Measurements from ENCODE around the gene DNM1L.

DNM1L gene

DNA sequence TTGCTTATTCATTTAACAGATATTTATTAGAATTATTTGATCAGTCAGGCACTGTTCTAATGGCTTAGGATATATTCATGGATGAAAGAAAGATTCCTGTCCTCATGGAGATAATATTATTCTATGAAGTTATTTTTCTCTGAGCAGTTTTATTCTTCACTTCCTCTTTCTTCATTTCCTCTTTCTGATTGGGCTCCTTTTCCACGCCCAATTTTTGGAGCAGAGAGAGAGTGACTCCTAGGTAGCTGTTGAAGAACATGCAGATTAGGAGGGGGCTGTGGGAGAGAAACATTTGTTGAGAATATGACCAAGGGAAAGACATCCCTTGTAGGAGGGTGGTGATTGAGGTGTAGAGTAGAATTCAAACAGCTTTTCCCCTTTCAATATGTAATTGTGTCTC is 82.6 kb downstream of the DNM1L start:
- DNase-seq = no peak

DNA sequence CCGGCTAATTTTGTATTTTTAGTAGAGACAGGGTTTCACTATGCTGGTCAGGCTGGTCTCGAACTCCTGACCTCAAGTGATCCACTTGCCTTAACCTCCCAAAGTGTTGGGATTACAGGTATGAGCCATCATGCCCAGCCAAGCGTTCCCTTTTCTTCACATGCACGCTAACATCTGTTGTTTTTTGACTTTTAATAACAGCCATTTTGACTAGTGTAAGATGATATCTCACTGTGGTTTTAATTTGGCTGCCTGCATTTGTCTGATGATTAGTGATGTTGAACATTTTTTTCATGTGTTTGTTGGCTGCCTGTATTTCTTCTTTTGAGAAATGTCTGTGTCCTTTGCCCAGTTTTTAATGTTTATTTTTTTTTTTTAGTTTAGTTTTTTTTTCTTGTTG is 86.8 kb downstream of the DNM1L start:
- DNase-seq = no peak

DNA sequence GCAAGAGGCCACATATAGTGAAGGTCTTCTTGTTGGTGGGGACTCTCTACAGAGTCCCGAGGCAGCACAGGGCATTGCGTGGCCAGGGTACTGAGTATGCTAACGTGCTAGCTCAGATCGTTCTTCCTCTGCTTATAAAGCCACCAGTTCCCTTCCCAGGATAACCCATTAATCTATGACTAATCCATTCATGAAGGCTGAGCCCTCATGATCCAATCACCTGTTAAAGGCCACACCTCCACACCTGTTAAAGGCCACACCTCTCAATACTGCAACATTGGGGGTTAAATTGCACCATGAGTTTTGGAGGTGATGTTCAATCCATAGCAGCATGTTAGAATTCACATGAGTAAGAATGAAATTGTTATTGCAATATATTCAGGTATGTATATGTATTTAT is 89.4 kb downstream of the DNM1L start:
- no peak for DNase-seq

DNA sequence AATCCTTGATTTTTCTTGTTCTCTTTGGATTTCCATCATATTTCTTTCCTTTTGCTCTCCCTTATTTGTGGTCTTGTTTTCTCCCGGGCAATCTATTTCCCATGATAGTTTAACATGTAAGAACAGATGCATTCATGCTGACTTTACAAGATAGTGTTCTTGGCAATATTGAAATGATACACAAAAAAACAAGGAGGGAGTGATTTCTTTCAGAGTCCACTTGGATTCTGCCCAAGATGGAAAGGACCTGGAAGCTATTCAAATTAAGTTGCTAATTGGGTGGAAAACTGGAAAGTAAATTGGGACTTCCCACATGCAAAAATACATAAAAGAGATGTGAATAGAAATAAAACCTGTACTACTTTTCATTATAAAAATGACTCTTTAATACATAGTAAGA is 91.0 kb downstream of the DNM1L start:
- DNase-seq = no peak

DNA sequence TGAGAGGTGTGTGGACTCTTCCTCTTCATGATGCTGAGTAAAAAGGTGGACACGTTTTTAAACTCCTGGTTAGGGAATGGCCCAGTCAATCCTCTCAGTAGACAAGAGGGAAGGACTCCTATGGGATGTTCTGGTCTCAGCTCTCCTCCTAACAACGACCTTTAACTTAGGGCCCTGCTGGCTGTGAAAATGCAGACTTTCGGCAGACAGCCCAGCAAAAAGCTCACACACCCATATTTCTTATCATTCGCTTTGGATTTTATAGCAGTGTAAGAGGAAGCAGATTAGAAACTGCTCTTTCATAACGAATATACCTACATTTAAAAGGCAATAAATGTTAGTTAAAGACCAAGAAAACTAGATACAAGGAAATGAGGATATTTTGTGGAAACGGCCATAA is 94.6 kb downstream of the DNM1L start:
- no peak for DNase-seq

DNA sequence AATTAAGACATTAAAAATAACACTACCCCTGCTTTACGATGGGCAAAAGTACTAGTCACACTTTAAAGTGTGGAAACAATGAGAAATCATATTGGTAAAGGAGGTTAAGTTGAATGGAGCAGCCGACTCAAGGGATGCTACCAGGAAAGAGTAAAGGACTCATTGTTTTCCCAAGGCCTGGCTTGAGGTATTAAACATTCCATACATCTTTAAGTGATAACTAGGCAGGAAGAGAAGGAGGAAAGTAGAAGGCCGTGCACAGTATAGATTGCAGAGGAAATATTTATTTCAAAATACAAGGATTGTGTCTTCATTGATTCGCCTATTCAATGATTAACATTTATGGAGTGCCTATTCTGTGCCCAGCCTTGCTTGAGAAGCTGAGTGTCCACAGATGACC is 97.2 kb downstream of the DNM1L start:
- no peak for DNase-seq

DNA sequence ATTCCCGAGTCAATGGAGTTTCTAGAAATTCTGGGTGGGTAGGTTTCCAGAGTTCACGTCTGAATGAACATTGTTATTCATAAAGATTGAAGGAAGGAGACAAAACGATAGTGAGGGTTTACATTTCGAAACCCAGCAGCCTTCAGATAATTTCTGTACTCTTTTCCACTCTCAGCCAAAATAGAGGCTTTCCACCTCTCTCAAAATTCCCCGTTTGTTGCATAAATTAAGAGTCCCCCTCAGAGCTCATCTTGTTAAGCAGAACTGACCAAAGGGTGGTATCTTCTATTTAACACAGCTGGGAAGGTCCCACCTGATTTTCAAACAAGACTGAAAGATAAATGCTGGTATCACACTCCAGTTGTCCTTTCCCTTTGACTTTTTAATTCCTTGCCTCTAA is 98.1 kb downstream of the DNM1L start:
- no peak for DNase-seq

DNA sequence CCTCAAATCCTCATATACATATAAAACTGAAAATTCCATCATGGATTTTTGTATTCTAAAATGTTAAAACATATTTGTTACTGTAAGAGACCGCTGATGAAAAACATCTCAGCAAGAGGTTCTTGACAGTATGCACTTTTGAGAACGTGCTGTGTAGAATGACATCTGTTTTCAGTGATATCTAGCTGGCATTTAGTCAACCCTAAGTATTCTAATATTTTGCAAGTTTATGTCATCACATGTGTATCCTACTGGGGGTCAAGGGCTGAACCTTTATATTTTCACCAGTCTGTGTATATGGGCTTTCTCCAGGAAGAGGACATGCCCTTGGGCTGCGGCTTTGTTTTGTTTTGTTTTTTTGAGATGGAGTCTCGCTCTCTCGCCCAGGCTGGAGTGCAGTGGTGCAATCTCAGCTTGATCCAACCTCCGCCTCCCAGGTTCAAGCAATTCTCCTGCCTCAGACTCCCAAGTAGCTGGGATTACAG is 98.6 kb downstream of the DNM1L start:
- DNase-seq = no peak

DNA sequence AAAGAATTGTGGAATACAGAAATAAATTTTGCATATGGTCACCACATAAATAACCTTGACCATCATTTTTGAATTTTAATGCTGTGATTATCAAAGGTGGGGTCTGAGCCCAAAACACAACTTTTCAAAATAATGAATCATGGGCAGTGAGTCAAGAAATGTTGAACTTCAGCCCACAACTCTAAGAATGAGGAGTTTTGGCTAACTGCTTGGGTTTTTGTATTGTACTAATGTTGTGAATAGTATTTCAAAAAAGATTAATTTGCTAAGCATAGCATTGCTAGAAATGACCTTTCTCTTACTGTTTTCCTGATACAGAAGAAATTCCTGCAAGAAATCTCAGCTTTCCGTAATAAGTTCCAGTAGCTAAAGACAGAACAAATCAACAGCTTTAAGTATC is 101.0 kb downstream of the DNM1L start:
- DNase-seq = no peak

DNA sequence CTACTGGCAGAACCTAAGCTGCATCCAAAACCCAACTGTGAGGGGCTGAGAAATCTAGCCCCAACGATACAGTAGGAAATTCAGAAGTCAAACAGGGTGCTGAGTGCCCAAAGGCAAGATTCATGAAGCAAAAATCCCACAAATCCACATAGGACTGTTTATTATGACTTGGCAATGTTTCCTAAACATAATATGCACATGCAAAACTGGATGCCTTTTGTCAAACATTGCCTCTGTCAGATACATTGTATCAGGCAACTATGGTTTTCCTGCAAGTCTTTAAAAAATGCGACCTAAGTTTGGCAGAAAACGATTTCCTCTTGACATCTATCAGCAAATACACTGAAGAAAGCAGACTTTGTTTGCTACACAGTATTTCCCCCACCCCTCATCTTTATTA is 103.9 kb downstream of the DNM1L start:
- DNase-seq = no peak

DNA sequence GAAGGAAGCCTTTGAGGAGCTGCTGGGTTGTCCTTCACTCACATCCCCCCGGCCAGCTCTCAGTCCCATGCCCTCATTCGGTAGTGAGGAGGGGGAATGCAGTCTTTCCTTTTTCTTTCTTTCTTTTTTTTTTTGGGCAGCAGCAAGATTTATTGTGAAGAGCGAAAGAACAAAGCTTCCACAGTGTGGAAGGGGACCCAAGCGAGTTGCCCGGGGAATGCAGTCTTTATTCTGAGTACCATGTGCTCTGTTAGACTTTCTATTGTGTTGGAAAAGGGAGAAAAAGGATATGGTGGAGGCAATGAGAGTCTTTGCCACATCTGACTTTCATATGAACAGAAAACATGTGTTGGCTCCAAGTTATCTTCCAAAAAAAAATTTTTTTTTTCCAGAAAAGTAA is 106.5 kb downstream of the DNM1L start:
- DNase-seq = no peak

DNA sequence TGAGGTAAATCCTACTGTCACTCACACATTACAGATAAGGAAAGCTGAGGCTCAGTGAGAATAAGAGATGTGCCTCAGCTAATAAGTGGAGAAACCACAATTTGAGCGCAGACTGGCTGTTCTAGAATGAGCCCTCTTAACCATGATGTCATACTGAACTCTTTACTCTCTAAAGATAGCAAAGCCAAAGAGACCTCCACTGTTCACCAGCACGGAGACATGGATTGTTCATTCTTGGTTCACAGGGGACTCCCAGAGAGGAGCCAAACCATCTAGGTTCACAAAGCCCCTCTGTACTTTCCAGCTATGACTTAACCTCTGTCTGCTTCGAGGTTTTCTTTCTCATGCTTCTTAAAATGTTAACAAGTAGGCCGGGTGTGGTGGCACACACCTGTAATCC is 109.3 kb downstream of the DNM1L start:
- DNase-seq = no peak

DNA sequence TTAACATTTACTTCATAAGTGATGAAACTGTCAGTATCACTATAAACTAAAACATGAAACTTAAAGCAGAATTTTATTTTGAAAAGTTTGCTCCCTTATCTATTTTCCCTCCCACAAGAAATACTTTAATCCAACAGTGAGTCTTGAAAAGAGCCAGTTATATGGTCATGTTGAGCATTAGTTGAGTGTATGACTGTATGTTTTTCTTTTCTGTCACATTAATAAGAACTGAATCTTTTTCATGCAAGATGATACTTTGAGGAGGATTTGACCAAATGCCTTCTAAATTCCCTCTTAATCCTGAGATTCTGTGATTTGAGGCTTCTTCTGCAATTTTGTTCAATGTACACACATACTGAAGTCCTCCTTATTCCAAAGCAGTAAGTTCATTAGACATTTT is 110.3 kb downstream of the DNM1L start:
- no peak for DNase-seq

DNA sequence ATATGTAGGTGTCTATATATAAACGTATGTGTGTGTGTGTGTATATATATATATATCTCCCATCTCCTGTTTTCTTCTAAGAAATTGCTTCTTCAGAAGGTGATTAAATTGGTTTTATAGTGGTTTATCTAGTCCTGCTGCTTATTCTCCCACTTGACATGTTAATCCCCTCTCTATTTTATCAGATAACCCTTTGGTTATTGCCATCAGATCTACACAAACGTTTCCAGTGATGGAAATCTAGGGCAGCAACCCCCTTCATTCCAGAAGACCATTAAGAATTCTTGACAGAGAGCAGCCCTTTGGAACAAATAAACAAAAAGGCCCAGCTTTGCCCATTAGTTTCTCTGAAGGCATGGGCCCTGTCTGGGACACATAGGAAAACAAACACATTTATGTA is 110.8 kb downstream of the DNM1L start:
- DNase-seq = no peak

DNA sequence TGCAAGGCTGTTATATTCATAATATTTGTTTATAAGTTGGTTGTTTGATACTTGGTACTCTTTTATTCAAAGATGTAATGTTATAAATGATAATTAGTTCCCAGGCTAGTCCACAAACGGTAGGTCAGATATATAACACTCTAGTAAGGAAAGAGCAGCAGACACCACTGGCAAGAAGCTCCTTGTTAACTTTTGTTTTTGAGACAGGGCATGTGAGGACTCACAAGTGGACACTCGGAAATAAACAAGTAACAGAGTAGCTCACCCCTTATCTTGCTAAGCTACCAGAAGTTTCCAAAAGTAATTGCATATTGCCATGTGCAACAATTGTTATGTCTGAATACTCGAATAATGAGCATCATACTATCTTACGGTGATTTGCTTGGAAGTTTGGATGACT is 115.2 kb downstream of the DNM1L start:
- no peak for DNase-seq
